Activated T-cell treated with anti-CD3 and anti-CD28 coated beads for 1 hour (primary cell): ENCODE measurements around the gene STARD13.

Experiments
- DNase-seq: peaks from one replicate; pipeline ENCODE4 v3.0.0-alpha.2; 2020; ENCODE audit warnings: low read depth

STARD13 gene

GRCh38 chr13:33277037-33277740 is 8.4 kb downstream of the STARD13 start:
- DNase-seq = no peak

- DNase-seq = no peak
Measured at GRCh38 chr13:33276570-33276969, 9.0 kb downstream of the STARD13 start.

- DNase-seq = no peak
Measured at GRCh38 chr13:33275916-33276315, 9.6 kb downstream of the STARD13 start.

GRCh38 chr13:33274264-33274663 is 11.3 kb downstream of the STARD13 start:
- no peak for DNase-seq

GRCh38 chr13:33272531-33273124 is 12.9 kb downstream of the STARD13 start:
- no peak for DNase-seq

GRCh38 chr13:33271759-33272158 is 13.8 kb downstream of the STARD13 start:
- DNase-seq = no peak

- DNase-seq = no peak
Measured at GRCh38 chr13:33270895-33271538, 14.5 kb downstream of the STARD13 start.

GRCh38 chr13:33265607-33266006 is 19.9 kb downstream of the STARD13 start:
- no peak for DNase-seq

- DNase-seq = no peak
Measured at GRCh38 chr13:33265133-33265532, 20.4 kb downstream of the STARD13 start.

GRCh38 chr13:33264620-33264978 is 21.0 kb downstream of the STARD13 start:
- DNase-seq = no peak

- DNase-seq = no peak
Measured at GRCh38 chr13:33263976-33264619, 21.5 kb downstream of the STARD13 start.

- DNase-seq = no peak
Measured at GRCh38 chr13:33263484-33263883, 22.1 kb downstream of the STARD13 start.

GRCh38 chr13:33262997-33263396 is 22.6 kb downstream of the STARD13 start:
- no peak for DNase-seq

- no peak for DNase-seq
Measured at GRCh38 chr13:33262594-33262993, 23.0 kb downstream of the STARD13 start.

- DNase-seq = no peak
Measured at GRCh38 chr13:33262062-33262487, 23.5 kb downstream of the STARD13 start.

GRCh38 chr13:33261387-33262061 is 24.0 kb downstream of the STARD13 start:
- DNase-seq = no peak

- DNase-seq = no peak
Measured at GRCh38 chr13:33260168-33261098, 25.1 kb downstream of the STARD13 start.

GRCh38 chr13:33259296-33259695 is 26.3 kb downstream of the STARD13 start:
- no peak for DNase-seq

GRCh38 chr13:33258808-33259193 is 26.8 kb downstream of the STARD13 start:
- no peak for DNase-seq

GRCh38 chr13:33257841-33258807 is 27.4 kb downstream of the STARD13 start:
- no peak for DNase-seq
